Measurements from ENCODE around the gene CACNB4.

DNA sequence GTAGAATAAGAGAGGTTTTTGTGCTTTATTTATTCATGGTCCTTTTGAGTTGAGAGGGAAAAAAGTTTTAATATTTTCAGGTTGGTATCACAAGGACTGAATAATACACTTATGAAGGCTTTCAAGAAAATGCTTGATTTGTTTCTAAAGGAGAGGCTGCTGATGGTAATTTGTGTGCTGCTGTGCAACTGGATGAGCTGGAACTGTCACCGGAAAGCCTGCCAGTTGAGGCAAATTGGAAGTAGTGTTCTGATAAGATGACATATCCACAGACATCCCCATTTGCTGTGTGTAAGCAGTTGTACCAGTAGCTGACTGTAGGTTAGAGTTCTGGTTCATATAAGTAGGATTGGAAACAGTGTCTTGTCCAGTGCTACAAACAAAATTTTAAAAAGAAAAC lies 21.6 kb upstream of the CACNB4 start:
- TF ChIP-seq CTCF (IDR thresholded peaks at IDR 0.05; ENCODE audit: low read length): no peak
- no peak for TF ChIP-seq EZH2 (IDR thresholded peaks at IDR 0.05; ENCODE audit: borderline replicate concordance, low read length)
